ENCODE measurements around the gene TENM3.

The TENM3 gene

GRCh38 chr4:182449930-182450439, 206.8 kb downstream of the TENM3 start:
- no peak for DNase-seq (ENCODE audit: low read depth)

- no peak for DNase-seq (ENCODE audit: low read depth)
Observed at GRCh38 chr4:182451441-182451840, 208.2 kb downstream of the TENM3 start.

GRCh38 chr4:182453830-182454229, 210.6 kb downstream of the TENM3 start:
- no peak for DNase-seq (ENCODE audit: low read depth)

- no peak for DNase-seq (ENCODE audit: low read depth)
Observed at GRCh38 chr4:182454440-182455013, 211.3 kb downstream of the TENM3 start.

GRCh38 chr4:182465114-182465513, 221.9 kb downstream of the TENM3 start:
- DNase-seq (ENCODE audit: low read depth) = no peak

GRCh38 chr4:182465979-182466378, 222.8 kb downstream of the TENM3 start:
- no peak for DNase-seq (ENCODE audit: low read depth)

- DNase-seq (ENCODE audit: low read depth) = no peak
Observed at GRCh38 chr4:182470215-182470614, 227.0 kb downstream of the TENM3 start.

- no peak for DNase-seq (ENCODE audit: low read depth)
Observed at GRCh38 chr4:182475539-182475938, 232.3 kb downstream of the TENM3 start.

- no peak for DNase-seq (ENCODE audit: low read depth)
Observed at GRCh38 chr4:182478475-182478874, 235.3 kb downstream of the TENM3 start.

GRCh38 chr4:182483685-182484084, 240.5 kb downstream of the TENM3 start:
- DNase-seq (ENCODE audit: low read depth) = no peak

- DNase-seq (ENCODE audit: low read depth) = no peak
Observed at GRCh38 chr4:182486881-182487280, 243.7 kb downstream of the TENM3 start.

- no peak for DNase-seq (ENCODE audit: low read depth)
Observed at GRCh38 chr4:182488896-182489295, 245.7 kb downstream of the TENM3 start.

- DNase-seq (ENCODE audit: low read depth) = no peak
Observed at GRCh38 chr4:182489607-182490006, 246.4 kb downstream of the TENM3 start.

GRCh38 chr4:182491719-182492118, 248.5 kb downstream of the TENM3 start:
- DNase-seq (ENCODE audit: low read depth) = no peak

- no peak for DNase-seq (ENCODE audit: low read depth)
Observed at GRCh38 chr4:182492423-182492822, 249.2 kb downstream of the TENM3 start.

GRCh38 chr4:182493377-182493776, 250.2 kb downstream of the TENM3 start:
- DNase-seq (ENCODE audit: low read depth) = no peak

- no peak for DNase-seq (ENCODE audit: low read depth)
Observed at GRCh38 chr4:182494103-182494502, 250.9 kb downstream of the TENM3 start.

GRCh38 chr4:182495031-182495430, 251.8 kb downstream of the TENM3 start:
- no peak for DNase-seq (ENCODE audit: low read depth)

- DNase-seq (ENCODE audit: low read depth) = no peak
Observed at GRCh38 chr4:182495645-182496385, 252.6 kb downstream of the TENM3 start.

GRCh38 chr4:182496408-182496807, 253.2 kb downstream of the TENM3 start:
- DNase-seq (ENCODE audit: low read depth) = no peak

- DNase-seq (ENCODE audit: low read depth) = no peak
Observed at GRCh38 chr4:182502064-182502463, 258.9 kb downstream of the TENM3 start.

- no peak for DNase-seq (ENCODE audit: low read depth)
Observed at GRCh38 chr4:182504463-182504862, 261.3 kb downstream of the TENM3 start.

- DNase-seq (ENCODE audit: low read depth) = no peak
Observed at GRCh38 chr4:182507805-182508204, 264.6 kb downstream of the TENM3 start.

GRCh38 chr4:182510836-182511235, 267.6 kb downstream of the TENM3 start:
- no peak for DNase-seq (ENCODE audit: low read depth)

All from stimulated activated CD8-positive, alpha-beta memory T cell treated with anti-CD3 and anti-CD28 coated beads, Interleukin-4, amount 100 ng/mL, for 24 hours (primary cell).